GM10266 (cell line): ENCODE results near the gene PCCB.
"Not testable (repeated sequence)": the region's sequence is repeated elsewhere in the genome, so short reads cannot be mapped to it uniquely, and the experiment has no call there.

Experiments
- DNase-seq: peaks from one replicate; pipeline ENCODE4 v3.0.0; 2012; ENCODE audit errors: extremely low spot score
- TF ChIP-seq, protein P1 (sequence below): IDR thresholded peaks from 2 replicates; pipeline ENCODE4 v1.5.1; 2012; ENCODE audit warnings: mild to moderate bottlenecking, low read depth; ENCODE audit not compliant: control insufficient read depth, insufficient read depth; ENCODE audit errors: missing control alignments

The PCCB gene

DNA sequence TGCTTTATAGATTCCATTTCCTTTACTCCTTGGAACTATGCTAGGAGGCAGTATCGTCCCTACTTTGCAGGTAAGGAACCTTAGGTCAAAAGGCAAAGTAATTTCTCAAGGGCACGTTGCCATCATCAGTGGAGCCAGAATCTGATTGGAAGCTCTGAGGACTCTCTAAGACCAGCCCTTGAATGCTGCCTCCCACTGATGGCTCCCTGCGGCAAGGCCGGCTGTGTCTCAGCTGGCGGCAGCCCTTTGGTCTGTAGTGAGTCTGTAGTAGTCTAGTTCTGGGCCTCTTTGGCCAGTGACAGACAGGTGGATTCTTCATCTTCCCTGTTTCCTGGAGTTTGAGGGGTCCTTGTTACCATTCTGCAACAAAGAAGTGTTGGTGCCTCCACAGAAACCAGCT lies 76.2 kb downstream of the PCCB start:
- TF ChIP-seq, protein P1, sequence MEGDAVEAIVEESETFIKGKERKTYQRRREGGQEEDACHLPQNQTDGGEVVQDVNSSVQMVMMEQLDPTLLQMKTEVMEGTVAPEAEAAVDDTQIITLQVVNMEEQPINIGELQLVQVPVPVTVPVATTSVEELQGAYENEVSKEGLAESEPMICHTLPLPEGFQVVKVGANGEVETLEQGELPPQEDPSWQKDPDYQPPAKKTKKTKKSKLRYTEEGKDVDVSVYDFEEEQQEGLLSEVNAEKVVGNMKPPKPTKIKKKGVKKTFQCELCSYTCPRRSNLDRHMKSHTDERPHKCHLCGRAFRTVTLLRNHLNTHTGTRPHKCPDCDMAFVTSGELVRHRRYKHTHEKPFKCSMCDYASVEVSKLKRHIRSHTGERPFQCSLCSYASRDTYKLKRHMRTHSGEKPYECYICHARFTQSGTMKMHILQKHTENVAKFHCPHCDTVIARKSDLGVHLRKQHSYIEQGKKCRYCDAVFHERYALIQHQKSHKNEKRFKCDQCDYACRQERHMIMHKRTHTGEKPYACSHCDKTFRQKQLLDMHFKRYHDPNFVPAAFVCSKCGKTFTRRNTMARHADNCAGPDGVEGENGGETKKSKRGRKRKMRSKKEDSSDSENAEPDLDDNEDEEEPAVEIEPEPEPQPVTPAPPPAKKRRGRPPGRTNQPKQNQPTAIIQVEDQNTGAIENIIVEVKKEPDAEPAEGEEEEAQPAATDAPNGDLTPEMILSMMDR, result no peak

DNA sequence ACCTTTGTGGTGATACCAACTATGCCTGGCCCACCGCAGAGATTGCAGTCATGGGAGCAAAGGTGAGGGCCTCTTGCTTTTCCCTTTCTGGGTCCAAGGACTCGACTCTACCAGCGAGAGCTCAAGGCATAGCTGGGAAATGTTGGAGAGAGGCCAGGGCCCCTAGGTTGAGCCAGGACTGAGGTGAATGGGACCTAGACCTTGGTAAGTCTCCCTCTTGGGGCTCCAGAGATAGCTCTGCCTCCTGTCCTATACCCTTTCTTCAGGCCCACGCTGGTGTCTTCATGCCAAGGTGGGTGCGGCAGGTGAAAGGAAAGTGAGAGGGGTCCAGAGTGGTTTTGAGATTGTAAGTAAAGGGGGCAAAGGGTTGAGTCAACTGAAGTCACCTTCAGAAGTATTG lies 77.5 kb downstream of the PCCB start:
- TF ChIP-seq, protein P1, result no peak
- no peak for DNase-seq

More for the DNA sequence above, 76.2 kb downstream of the PCCB start:
- no peak for DNase-seq

DNA sequence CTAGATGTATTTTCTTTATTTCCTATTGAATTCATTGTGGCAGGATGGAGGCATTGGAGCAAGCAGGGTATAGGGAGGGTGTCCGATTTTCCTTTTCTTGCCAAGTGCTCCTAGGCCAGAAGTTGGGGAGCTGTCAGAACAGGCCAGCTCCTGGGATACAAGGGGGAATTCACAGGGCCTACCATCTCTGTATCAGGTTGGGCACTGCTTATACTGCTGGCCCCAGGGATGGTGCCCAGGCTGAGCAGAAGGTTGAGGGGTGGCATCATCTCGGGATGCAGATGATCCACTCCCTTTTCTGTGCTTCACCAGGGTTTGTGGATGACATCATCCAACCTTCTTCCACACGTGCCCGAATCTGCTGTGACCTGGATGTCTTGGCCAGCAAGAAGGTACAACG lies 79.5 kb downstream of the PCCB start:
- TF ChIP-seq, protein P1, result no peak
- no peak for DNase-seq

DNA sequence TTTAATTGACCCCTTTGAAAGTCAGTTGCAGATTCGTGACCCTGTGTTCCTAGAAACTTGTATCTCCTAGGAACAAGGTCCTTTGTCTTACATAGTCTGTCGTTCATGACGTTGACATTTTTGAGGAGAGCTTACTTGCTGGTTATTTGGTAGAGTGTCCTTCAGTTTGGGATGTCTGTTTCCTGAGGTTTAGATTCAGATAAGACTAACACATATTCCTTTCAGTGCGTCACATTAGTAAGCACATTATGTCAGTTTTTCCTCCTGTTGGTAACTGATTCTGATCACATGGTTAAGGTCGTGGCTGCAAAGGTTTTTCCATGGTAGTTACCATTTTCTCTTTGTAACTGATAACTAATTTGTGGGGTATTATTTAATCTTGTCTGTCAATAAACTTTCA lies 80.8 kb downstream of the PCCB start:
- TF ChIP-seq, protein P1, result no peak
- DNase-seq, result no peak

DNA sequence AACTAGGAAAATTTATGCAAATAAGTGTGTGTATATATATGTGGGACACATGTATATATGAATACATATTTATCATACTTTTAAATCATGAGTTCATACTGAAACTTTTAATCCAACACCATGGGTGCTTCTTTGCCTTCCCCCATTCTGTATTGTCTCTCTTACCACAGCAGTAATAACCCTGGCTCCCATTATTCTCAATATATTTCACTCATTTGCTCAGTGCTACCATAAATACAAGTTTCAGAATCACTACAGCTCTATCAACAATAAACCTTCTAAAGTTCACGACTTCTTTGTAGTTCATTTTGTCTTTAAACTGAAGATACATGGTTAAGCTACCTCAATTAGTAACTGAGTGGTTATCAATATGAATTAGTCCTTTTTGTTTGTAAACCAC lies 82.2 kb downstream of the PCCB start:
- no peak for DNase-seq
- TF ChIP-seq, protein P1, result no peak

DNA sequence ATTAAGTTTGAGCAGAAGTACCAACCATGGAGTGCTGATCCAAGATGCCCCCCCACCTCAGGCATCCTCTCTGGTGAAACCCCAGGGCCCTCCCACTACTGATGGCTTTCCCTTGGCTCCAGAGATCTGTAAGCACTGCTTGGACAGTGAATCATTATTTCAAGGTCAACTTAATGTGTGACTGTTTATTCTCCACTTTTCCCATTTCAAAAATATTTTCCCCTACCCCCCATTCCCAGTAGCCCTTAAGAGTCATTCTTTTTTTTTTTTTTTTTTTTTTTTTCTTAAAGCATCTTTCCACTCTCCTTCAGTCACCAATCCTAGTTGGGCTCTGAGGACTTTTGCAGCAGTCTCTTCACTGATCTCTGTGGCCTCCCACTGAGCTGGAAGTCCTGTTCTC lies 82.6 kb downstream of the PCCB start:
- DNase-seq, result no peak
- TF ChIP-seq, protein P1, result no peak

DNA sequence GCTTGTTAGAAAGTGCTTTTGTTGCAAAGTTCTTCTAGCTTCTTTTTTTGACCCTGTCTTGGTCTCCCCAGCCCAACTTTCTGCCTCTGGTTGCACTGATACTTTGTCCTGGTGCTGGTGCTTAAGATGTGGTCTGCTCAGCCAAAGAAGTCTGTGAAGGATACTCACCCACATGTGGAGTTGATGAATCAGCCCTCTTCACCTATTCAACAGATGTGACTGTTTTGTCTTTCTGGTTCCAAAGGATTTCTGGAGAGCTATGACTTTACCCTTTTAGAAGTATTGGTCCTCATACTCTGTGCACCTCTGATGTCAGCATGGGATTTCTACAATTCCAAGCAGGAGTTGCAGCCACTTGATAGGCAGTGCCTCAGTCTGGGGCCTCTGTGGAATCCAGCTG lies 84.1 kb downstream of the PCCB start:
- DNase-seq, result no peak
- TF ChIP-seq, protein P1, result no peak

DNA sequence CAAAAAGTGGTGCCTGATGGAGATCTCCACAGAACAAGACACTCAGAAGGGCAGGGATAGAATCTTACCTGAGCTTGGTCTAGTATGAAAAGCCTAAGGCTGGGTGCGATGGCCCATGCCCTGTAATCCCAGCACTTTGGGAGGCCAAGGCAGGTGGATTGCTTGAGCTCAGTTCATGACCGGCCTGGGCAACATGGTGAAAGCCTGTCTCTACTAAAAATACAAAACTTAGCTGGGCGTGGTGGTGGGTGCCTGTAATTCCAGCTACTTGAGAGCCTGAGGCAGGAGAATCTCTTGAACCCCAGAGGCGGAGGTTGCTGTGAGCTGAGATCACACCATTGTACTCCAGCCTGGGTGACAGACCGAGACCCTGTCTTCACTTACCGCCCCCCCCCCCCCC lies 84.6 kb downstream of the PCCB start:
- DNase-seq, result not testable (repeated sequence)
